GOT3 (cell line): ENCODE data around the gene ASTN2.

ENCODE experiments used
- DNase-seq: peaks from one replicate; lab custom pipeline; 2025; ENCODE audit warnings: mixed read lengths; lab: John Stamatoyannopoulos, UW

Gene ASTN2

GRCh38 chr9:116479967-116480366 is 934.9 kb downstream of the ASTN2 start:
- no peak for DNase-seq

DNA sequence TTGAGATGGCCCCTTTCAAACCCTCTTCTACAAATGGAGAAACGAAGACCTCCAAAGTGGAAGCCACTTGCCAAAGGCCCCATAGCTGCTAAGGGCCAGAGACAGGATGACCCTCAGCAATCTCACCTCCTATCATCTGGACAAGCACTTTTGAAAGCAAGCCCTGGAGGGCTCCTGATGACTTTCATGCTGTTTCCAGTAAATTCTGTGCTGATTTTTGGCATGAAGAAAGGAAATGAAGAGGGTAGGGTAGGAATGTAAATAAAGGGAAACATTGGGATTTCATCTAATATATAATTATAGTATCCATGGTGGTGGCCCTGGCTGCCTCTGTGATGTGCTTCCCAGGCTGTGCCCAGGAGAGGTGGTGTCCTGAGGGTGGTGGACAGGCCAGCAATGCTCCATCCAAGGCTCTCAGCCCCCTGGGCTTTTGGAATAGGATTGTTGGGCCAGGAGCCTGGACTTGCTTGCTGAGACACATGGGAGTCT is 935.8 kb downstream of the ASTN2 start:
- DNase-seq, result no peak

DNA sequence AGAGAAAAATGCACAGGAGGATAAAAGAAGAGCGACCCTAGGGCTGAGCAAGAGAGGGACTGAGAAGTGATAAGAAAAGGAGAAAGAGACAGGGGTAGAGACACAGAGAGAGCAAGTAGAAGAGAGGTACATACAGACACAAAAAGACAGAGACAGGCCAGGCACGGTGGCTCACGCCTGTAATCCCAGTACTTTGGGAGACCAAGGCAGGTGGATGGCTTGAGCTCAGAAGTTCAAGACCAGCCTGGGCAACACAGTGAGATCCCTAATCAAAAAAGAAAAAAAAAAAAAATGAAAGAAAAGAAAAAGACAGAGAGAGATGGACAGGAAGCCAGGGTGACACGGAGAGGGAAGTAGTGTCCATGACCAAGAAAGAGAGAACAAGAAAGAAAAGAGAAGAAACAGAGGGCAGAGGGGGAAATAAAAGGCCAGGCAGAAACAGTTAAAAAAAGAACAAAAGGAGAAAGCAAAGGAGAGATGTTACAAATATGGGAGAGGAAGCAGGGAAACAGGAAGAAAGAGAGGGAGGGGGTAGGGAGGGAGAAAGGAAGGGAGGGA is 937.2 kb downstream of the ASTN2 start:
- no peak for DNase-seq

- no peak for DNase-seq
Observed at GRCh38 chr9:116476935-116477381, 937.9 kb downstream of the ASTN2 start.

DNA sequence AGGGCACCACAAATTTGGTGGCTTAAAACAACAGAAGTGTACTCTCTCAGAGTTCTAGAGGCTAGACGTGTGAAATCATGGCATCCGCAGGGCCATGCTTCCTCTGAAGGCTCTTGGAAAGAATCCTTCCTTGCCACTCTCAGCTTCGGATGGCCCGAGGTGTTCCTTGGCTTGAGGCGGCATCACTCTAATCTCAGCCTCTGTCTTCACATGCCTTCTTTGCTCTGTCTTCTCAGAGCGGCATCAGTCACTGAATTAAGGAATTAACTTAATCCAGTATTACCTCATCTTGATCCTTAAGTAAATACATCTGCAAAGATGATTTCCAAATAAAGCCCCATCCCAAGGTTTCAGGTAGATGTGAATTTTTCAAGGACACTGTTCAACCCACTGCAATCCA is 938.9 kb downstream of the ASTN2 start:
- no peak for DNase-seq

- no peak for DNase-seq
Observed at GRCh38 chr9:116475201-116475600, 939.7 kb downstream of the ASTN2 start.

GRCh38 chr9:116471944-116472506 is 942.8 kb downstream of the ASTN2 start:
- DNase-seq, result no peak

DNA sequence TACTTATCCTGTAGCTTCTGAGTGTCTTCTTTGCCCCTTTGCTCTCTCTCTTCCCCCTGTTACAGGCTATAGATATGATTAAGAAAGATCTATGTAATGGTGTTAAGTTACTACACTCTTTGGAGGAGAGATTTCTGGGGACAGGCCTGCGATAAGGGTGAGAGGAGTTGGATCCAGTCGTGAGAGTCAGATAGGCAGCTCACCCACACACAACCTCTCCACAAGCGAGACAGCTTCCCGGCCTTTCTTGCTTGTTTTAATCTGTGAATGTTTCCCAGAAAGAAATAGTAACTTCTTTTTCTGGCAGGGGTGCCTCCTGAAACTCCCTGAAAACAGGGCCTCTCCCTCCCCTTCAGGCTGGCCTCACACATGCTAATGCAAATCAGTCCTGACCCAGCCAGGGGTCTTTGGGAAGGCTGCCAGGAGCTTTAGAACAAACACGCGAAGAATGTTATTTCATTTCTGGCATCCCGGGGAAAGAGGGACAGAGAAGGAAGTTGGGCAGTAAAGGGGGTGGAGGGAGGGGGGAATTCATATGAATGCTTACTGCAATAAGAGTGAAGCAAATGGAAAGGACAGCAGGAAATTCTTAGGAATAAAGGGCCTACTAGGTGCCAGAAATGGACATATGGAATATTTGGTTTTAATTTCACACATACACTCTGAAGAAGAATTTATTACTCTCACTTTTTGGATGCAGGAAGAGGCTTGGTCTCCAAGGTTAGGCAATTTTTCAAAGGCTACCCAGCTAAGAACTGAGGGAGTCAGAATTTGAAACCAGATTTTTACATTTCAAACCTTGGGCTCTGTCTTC is 943.6 kb downstream of the ASTN2 start:
- no peak for DNase-seq

DNA sequence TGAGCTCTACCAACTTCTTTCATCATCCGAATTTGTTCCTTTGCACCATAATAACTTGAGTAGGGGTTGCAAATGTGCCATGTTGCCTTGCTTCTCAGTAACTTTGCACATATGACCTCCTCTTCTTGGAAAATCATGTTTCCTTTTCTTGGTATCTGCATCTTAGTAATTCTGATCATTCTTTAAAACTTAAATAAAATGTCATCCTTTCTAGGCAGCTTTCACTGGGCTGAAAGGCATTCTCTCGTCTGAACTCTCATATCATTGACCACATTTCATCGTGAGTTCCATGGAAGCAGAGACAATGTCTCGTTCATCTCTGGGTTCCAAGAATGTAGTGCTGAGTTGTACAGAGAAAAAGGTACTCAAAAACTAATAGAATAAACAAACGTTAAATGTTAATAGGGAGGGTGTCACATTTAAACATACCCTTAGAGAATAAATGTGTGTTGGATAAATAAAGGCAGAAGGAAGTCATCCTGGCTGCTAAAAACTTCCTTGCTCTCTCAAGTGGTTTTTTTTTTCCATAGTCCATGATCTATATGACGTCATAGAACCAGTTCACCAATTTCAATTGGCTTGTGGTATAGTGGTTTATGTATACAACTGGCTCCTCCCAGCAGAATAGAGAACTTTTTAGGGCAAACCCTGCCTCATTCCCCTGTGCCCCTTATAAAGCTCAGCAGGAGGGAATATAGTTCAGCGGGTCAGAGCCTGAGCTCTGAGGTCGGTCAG is 945.9 kb downstream of the ASTN2 start:
- DNase-seq, result no peak

- DNase-seq, result no peak
Observed at GRCh38 chr9:116468369-116468768, 946.5 kb downstream of the ASTN2 start.

- DNase-seq, result no peak
Observed at GRCh38 chr9:116467740-116468351, 947.0 kb downstream of the ASTN2 start.

DNA sequence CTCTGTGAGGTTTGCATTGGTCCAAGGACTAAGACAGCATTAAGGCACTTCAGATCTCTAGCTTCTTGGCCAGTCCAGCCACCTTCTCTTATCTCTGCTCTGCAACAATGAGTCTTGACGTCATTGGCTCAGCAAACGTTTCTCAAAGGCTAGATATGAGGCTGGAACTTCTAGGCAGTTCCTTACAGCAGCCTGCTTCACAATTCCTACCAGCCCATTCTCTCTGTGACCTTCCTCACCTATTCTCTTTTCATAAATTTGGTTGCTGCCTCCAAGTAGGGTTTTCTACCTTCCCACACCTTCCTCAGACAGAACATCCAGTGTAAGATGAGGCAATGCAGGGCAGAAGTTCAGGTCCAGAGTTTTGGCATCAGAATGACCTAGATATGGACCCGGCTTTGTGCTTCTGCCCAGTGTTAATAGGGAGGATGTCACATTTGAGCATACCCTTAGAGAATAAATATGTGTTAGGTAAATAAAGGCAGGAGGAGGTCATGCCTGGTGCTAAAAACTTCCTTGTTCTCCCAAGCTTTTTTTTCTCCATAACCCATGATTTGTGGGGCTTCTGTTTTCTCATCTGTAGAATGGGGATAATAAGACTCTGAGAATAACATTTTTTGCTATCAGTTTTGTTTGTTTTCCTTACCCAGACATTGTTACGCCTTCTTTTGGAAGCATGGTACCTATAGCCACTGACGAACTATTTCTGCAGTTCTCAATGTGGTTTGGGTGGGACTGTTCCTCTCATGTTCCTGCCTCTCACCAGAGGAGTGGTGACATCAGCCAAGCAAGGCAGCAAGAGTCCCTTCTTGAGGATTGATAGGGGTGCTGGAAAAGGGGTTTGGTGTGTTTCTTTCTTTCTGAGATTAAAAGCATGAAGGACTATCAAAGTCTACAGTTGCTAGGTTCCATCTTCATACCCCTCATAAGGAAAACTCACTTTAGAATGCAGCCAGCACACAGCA is 948.3 kb downstream of the ASTN2 start:
- DNase-seq, result no peak

GRCh38 chr9:116465576-116466270 is 949.1 kb downstream of the ASTN2 start:
- no peak for DNase-seq

DNA sequence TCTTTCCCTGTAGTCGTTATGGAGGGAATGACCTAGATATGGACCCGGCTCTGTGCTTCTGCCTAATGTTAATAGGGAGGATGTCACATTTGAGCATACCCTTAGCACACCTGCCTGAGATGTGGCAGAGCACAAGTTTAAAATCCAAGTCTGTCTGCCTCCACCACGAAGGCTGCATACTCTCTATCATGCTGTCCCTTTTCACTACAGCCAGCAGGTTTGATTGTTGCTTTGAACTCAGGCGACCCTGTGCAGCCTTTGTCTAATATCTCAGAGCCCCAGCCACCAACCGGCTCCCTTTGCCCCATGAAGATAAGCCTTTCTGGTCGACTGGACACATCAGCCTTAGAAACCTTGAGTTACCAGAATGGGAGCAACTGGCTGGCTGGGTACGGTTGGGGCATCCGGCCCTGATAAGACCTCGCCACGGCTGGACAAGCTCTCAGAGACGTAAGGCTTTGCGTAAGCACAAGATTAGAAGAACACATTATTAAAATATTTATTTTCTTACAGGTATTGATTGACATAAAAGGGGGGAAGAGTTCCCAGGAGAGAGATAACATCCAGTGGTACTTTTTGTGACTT is 949.8 kb downstream of the ASTN2 start:
- DNase-seq, result no peak

DNA sequence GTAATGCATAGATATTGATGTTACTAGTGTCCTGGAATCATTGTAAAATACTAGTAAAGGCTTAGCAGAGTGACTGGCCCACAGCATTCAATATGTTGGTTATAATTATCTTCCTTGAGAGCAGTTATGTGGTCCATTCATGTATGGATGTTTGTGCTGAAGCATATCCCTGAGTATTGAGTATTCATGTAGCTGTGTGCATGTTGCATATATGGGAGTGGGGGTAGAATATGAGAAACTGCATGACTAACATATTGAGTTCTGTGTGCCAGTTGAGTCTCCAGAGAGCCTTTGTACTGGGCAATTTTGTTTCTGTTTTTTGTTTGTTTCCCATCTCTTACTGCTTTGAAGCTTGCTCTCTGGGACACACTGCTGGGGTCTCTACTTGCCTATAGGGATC is 950.4 kb downstream of the ASTN2 start:
- no peak for DNase-seq

GRCh38 chr9:116461632-116462031 is 953.2 kb downstream of the ASTN2 start:
- no peak for DNase-seq

DNA sequence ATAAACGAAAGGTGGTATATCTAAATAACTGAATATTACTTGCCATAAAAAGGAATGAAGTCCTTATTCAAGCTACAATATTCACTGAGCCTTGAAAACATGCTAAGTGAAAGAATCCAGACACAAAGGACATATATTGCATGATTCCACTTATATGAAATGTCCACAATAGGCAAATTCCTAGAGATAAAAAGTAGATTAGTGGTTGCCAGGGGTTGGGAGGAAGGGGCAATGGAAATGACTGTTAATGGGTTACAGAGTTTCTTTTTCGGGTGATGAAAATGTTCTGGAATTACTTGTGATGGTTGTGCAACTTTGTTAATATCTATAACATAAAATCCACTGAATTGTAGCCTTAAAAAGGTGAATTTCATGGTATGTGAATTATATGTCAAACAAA is 954.8 kb downstream of the ASTN2 start:
- DNase-seq, result no peak

- DNase-seq, result no peak
Observed at GRCh38 chr9:116459576-116459975, 955.3 kb downstream of the ASTN2 start.

- DNase-seq, result no peak
Observed at GRCh38 chr9:116456490-116457088, 958.3 kb downstream of the ASTN2 start.
